AG04450 (cell line): ENCODE results near the gene BCO2. TPM values are rescaled to one million over a fixed set of nuclear protein-coding genes. Genes with fewer than 3 reads are reported as not detected.
A peak's percentile ranks its signal among the peaks of the same experiment; 100 is the strongest.

Source experiments
- CTCF ChIA-PET: fragments of 300-600, 350-600 bp; formaldehyde crosslinking; extraction: SDS; loops from one replicate; lab custom pipeline; 2022; ENCODE audit warnings: antibody characterized with exemption, inconsistent platforms; lab: Charles Lee
- POLR2A ChIA-PET: fragments of 350-600 bp; formaldehyde crosslinking; extraction: SDS; loops from one replicate; lab custom pipeline; 2021; ENCODE audit warnings: antibody characterized with exemption, inconsistent platforms; lab: Yijun Ruan, JAX
- DNase-seq: peaks from one replicate; pipeline ENCODE4 v3.0.0-alpha.2; 2011; ENCODE audit warnings: low read depth, low spot score
- H3K27ac ChIP-seq: one replicate; pipeline ENCODE4 v1.5.1; 2012; ENCODE audit warnings: low read depth, low read length, control low read depth
- H3K27me3 ChIP-seq: one replicate; pipeline ENCODE4 v1.6.0; 2012; ENCODE audit warnings: low read length; ENCODE audit not compliant: control insufficient read depth, insufficient read depth
- H3K4me3 ChIP-seq: 2 replicates; pipeline ENCODE4 v1.5.1; 2011; ENCODE audit warnings: mild to moderate bottlenecking, low read depth, low read length, control low read depth
- H3K9me3 ChIP-seq: 2 replicates; pipeline ENCODE4 v1.5.1; 2012; ENCODE audit warnings: low read length; ENCODE audit not compliant: control insufficient read depth, insufficient read depth
- CTCF ChIP-seq: IDR thresholded peaks from 2 replicates; pipeline ENCODE4 v1.5.1; 2011; ENCODE audit warnings: low read depth, low read length, control low read depth, inconsistent platforms
- polyA plus RNA-seq: library from polyadenylated mRNA; depleted of rRNA; stranded (reverse); fragments of >200 nt; gene quantifications from 2 replicates; pipeline ENCODE4 v1.2.3, GENCODE V29; 2011

Gene BCO2
- polyA plus RNA-seq, 1 experiment = 1.3 TPM

DNA sequence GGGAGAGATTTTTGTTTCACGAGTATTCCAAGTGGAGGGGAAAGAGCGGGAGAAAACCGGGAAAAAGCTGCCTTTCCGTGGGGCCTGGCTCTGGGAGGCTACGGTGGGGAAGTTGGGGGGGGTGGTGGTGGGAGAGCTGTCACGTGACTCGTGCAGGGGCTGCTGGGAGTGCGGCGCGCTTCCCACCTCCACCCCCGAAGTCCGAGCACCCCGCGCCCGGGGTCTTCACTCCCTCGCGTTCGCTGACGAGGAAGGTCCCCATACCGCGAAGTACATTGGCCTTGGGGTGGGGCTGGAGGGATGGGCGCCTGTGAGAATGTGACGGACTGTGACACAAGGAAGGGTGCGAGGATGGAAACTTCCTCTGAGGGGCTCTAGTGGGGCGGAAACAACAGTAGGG, 8.2 kb upstream of the BCO2 start, which contains the start of gene TEX12:
TSS of gene TEX12 (plus strand) at position 228 of the 400 bp plus-strand sequence. CDS start 1,897 bp downstream, outside the sequence.
- peaks cover 3% of the 10 kb centered on the region; the same call in 1 of the 2 replicates for H3K9me3 ChIP-seq
- H3K27ac ChIP-seq = no peak within 1 kb of the TSS
- no peak for TF ChIP-seq CTCF
- H3K27me3 ChIP-seq = no peaks in the 10 kb centered on the region
- ChIA-PET CTCF (interaction anchor here (1.0 to 1.1 kb wide), 2 partner anchors 53 to 113 kb away, joined by 3 read pairs; no protein-coding TSS in a partner anchor), POLR2A (interaction anchor here (0.6 to 1.1 kb wide), 2 partner anchors 10 to 56 kb away, joined by 3 to 7 read pairs; no protein-coding TSS in a partner anchor)
- DNase-seq = no peak
- no peak within 1 kb of the TSS for H3K4me3 ChIP-seq

- Histone ChIP-seq H3K27me3 (no peaks in the 10 kb centered on the region), H3K9me3 (no peaks in the 10 kb centered on the region), H3K27ac (no peak overlapping the region), H3K4me3 (no peak overlapping the region)
- ChIA-PET CTCF (interaction anchor here (0.5 to 3.2 kb wide), 3 partner anchors 59 to 107 kb away, joined by 3 to 26 read pairs (median 3); no protein-coding TSS in a partner anchor), POLR2A (interaction anchor here (0.7 kb wide), 1 partner anchor 99 kb away, joined by 3 read pairs; no protein-coding TSS in a partner anchor)
- no peak for DNase-seq
- TF ChIP-seq CTCF = no peak
Measured at GRCh38 chr11:112172362-112172994, 2.8 kb upstream of the BCO2 start.

- no peaks in the 10 kb centered on the region for H3K9me3 ChIP-seq
- TF ChIP-seq CTCF = no peak
- H3K27me3 ChIP-seq = no peaks in the 10 kb centered on the region
- H3K4me3 ChIP-seq = no peak overlapping the region
- POLR2A ChIA-PET = interaction anchor here (0.7 kb wide), 1 partner anchor 100 kb away, joined by 3 read pairs; no protein-coding TSS in a partner anchor
- no peak overlapping the region for H3K27ac ChIP-seq
- no peak for DNase-seq
- CTCF ChIA-PET = interaction anchor here (3.2 kb wide), 1 partner anchor 59 kb away, joined by 26 read pairs; no protein-coding TSS in a partner anchor
Measured at GRCh38 chr11:112173152-112173551, 2.2 kb upstream of the BCO2 start.

DNA sequence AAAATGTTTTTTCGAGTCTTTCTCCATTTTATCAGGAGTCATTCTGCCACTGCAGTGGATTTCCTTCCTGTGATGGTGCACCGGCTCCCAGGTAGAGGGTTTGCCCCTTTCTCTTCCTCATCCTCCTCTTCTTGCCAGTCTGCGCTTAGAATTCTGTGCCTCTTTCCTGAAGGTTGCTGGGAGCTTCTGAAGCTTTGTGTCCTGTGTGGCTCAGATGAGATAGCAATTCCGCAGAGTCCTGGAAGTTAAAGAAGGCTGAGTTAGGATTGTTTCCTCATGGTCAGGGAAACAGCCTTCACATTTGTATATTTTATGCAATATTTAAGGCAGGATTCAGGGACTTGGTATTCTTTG, 264 bp downstream of the BCO2 start:
- ChIA-PET POLR2A (no interaction called here), CTCF (interaction anchor here (0.7 to 3.8 kb wide), 20 partner anchors 8 to 104 kb away, joined by 3 to 35 read pairs (median 4); partner anchors contain the start of genes IL18, SDHD and TIMM8B)
- no peaks in the 10 kb centered on the region for H3K9me3 ChIP-seq
- H3K4me3 ChIP-seq = peak overlapping the region; percentile 42
- TF ChIP-seq CTCF = no peak
- no peak for DNase-seq
- no peak overlapping the region for H3K27ac ChIP-seq
- H3K27me3 ChIP-seq = no peaks in the 10 kb centered on the region

DNA sequence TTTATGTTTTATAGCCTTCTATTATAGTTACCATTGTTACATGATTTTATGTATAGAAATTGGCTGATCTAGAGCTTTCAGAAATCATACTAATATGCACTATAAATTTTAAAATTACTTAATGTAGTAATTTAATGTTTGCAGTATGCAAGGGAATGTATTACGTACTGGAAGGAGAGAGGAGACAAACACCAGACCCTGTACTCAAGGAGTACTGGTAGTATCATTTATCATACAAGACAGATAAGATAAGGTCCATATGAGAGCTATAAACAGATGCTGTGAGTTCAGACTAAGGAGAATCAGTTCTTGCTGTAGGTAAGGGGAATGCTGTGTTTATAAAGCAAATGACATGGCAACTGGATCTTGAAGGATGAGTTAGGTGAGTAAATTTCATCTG, 765 bp downstream of the BCO2 start:
- no peak for DNase-seq
- TF ChIP-seq CTCF = no peak
- ChIA-PET POLR2A (no interaction called here), CTCF (interaction anchor here (0.6 to 3.8 kb wide), 10 partner anchors 8 to 89 kb away, joined by 3 to 35 read pairs (median 6); partner anchors contain the start of genes IL18, SDHD and TIMM8B)
- Histone ChIP-seq H3K27me3 (no peaks in the 10 kb centered on the region), H3K4me3 (no peak overlapping the region), H3K9me3 (no peaks in the 10 kb centered on the region; the same call in 1 of the 2 replicates), H3K27ac (no peak overlapping the region)
